HG03520 (cell line): ENCODE measurements around the gene OPN4.

Source experiments
- ATAC-seq: cut with Tn5 transposase; IDR thresholded peaks from one replicate; pipeline ENCODE4 v1.9.1; 2021; ENCODE audit warnings: mild to moderate bottlenecking, moderate library complexity; ENCODE audit not compliant: unreplicated experiment

The OPN4 gene

DNA sequence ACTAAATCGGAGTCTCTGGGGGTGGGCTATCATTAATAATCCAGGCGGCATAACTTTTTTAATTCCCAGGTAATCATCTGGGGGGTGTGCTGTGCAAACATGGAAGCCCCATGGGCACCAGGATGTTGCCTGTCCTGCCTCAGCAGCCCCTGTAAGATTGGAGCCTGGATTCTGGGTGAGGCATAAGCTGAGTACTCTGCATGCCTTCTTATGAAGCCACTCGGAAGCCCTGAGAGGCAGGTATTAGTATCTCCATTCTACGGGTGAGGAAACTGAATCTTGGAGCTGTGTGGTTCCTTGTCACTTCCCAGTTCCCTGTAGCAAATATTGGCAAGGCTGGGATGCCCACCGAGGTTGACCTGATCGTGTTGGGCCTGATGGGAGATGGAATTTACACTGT is 7.4 kb upstream of the OPN4 start:
- no peak for ATAC-seq

DNA sequence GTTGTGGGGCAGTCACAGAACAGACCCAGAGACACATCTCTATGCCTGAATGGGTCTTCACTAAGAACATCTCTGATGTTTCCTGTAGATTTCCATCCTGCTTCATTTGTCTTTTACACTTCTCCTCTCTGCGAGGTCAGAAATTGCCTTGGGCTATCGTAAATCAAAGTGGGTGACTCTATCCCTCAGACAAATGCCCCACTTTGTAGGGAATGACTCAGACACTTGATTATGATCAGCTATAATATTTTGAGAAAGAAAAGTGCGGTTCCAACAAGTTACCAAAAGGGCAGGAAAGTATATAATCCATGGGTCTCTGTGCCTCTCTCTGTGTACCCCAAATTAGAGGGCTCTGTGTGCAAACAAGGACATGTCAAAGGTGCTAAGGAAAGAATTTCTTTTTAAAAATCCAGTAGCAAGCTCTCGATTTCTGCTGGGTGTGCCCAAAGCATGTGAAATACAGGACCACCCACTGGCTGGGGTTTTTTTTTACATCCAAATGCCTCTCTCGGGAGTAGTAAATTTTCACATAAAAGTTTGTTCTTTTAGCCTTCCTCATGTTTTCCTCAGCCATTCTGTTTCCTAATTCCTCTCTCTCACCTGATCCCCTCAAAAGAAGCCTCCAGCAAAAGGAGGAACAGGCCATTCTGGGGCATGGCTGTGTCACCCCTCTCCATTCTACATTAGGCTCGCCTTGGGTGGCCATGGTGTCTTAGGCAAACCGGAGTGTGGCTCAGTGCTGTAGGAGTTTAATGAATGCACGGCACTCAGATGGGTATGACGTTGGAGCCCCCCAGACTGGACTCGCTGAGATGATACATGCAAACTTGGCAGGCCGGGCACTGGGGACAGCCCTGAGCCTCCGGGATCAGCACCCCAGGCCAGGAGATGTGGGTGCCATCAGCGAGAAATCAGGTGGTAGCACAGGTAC is 6.3 kb upstream of the OPN4 start:
- ATAC-seq = no peak

DNA sequence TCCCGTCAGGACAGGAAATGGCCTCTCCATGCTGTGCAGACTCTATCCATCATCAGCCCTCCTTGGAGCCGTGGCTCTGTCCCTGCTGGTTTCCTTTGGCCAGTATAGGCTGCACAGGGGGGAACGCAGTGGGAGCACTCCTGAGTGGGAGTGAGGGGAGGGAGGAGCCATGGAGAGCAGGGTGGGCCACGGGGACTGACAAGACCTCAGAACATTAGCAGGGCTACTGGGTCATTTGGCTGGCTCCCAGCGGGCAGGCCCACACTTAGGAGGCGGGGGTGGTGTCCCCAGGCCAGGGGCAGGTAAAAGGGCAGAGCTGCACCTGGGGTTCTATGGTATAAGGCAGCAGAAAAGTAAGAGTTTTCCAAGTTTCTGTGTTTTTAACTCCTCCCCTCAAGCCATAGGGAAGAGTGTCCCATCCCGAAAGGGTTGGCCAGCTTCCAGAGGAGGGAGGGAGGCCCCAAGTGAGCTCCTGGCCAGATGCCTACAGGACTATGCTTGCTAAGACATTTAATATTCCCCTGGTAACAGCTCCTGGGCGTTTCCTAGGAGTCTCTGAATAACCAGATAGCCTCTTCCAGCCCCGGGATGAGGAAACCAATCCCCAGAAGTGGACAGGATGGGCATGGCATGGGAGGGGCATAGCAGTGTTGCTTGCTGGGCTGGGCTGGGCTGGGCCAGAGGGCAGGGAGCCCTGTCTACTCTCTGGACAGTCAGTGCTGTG is 5.5 kb upstream of the OPN4 start:
- no peak for ATAC-seq

DNA sequence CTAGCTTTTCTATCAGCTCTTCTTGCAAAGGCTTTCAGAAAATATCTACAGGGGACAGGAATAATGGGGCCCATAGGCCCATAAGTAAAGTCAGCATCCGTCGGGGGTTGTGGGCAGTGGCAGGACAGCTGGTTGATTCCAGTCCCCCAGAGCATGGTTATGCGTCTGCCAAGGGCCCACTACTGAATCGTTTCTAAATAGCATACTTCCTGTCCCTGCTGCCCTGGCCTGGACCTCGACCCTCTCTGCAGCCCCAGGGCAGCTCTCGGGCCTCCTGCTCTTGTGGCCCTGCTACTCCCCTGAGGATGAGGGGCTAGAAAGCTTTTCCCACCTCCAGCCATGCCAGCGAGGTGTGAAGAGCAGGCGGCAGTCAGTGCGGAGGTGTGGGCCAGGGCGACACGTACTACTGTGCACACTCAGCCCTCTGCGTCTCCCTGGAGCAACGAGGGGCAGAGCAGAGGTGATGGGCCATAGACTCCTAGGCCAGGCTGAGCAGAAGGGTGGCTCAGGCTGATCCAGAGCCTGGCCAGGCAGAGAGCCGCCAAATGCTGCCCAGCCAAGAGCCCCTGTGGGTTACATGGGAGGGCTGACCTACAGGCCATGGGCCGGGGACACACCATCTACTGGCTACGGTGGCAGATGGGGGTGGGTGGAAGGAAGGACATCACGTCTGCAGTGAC is 4.7 kb upstream of the OPN4 start:
- ATAC-seq = no peak

DNA sequence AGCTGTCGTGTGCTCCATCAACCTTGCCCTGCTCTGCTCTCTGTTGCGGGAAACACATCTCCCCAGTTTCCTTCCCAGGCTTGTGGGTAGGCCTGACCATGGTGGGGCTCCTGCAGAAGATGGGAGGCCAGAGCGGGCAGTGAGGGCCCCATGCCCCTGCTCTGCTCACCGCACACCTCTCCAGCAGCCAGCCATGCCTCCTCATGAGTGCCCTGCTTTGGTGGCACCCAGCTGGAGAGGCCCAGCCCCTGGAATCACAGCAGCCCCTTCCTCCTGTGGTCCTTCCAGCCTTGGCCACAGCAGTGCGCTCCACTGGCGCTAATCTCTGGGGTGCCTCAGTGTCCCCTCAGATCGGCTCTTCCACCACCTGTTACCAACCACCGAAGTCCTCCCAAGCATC is 4.2 kb upstream of the OPN4 start:
- ATAC-seq = no peak

DNA sequence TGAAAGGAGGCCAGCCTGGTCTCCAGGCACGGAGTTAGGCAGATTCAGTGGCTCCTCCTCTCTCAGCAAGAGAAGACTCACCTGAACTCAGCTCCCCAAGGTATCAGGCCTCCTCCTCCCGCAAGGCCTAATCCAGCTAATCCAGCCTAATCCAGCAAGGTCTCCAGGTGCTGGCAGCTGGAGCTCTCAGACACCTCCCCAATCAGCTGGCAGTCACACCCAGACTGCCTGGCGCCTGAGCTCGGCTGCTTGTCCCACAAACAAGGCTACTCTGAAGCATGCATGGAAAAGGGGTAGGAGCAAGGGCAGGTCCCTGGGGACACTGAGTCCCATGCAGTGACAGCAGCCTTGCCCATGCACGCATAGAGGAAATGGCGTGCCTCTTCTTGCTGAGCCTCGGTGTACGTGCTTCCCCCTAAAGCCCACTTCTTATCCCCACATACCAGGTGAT is 3.3 kb upstream of the OPN4 start:
- no peak for ATAC-seq

DNA sequence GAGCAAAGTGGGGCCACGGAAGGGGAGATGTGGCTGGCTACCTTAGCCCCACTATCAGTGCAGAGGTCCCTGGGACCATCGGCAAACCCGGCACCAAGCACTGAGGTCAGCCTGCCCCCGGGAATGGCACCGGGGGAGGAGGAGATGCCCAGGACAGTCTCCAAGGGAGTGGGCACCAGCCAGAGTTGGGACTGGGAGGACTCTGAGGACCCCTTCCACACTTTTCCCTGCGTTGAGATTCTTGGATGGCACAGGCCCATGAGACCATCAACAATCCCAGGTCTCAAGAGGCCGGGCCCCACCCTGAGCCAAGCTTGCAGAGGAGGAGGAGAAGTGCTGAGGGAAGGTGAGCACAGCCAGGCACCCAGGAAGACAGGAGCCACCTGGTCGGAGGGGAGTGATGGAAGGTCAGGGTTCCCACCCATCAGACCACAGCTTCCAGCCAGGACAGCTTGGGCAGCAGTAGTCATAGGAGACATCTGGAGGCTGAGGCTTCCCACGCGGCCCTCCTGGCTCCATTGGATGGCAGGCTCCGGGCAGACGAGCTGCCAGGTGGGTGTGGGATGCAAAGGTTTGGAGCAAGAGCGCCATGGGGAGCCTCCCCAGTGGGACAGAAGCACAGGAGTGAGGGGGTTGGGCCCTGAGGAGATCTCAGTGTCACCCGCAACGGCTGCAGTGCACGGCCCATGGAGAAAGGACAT is 2.6 kb upstream of the OPN4 start:
- no peak for ATAC-seq

DNA sequence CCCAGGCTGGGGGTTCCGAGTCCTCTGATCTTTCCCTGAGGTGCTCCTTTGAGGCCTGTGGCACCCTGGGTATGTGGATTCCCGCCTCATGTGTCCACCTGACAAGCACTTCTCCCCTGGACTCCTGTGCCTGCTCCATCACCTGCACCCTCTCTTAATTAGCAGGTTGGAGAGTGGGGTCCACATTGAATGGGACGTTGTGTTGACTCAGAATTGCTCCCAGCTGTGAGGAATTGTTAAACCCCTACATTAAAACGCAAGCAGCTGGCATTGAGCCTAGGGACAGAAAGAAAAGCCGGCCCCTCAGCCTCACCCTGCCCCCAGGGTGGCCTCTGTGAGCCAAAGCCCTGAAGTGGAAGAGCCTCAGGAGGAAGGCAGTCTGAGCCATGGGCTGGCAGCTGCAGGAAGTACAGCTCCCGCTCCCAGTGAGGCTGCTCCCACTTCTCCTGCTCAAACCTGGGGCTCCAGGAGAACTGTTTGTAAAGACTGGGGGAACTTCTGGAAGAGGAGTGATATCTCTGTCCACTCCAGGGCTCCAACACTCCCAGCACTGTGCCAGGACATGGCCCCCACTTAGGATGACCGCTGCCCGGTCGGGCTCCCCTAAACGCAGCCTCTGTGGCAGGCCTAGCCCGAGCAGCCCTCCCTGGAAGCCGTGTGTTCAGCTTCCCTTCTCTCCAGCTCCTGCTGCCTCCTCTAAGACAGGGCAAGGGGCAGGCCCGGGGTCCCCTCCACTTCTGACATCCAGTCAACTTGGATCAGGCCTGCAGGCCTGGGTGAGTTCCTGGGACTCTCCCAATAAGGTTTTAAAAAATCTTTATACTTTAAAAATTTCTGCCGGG is 1.8 kb upstream of the OPN4 start:
- ATAC-seq = no peak

DNA sequence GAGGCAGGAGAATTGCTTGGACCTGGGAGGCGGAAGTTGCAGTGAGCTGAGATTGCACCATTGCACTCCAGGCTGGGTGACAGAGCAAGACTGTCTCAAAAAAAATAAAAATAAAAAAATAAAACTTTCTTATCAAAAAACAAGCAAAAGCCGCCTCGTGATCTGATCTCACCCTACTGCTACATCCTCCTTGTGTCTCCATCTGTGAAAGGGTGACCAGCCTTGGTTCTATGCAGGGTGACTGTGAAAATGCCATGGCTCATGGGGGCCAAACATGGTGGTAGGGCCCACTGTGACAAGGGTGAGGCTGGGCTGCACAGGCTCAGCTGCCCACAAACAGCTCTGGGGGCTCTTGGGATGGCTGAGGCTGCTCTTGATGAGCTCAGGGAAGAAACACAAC is 968 bp upstream of the OPN4 start:
- ATAC-seq = no peak

DNA sequence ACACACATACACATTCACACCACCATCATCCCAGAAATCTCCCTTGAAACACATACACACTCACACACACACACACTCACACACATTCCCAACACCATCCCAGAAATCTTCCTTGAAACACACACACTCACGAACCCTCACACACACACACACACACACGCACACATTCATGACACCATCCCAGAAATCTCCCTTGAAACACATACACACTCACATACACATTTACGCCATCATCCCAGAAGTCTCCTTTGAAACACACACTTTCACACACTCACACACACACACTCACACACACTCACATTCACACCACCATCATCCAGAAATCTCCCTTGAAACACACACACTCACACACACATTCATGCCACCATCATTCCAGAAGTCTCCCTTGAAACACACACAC is 360 bp upstream of the OPN4 start:
- no peak for ATAC-seq

DNA sequence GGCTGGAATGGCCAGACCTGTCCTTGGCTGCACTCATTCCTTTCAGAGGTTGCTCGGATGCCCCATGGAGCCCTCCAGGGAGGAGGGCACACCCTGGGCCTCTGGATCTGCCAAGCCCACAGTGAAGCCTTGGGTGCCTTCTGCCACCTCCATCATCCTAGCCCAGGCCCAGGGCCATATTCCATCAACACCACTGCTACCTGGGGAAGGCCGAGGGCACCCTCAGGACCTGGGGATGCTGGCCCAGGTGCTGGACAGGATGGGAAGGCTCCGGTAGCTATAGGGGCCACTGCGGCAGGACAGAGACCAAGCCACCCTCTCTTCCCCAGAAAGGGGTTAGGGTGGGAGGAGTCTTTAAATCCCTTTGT is 810 bp downstream of the OPN4 start:
- ATAC-seq = no peak

DNA sequence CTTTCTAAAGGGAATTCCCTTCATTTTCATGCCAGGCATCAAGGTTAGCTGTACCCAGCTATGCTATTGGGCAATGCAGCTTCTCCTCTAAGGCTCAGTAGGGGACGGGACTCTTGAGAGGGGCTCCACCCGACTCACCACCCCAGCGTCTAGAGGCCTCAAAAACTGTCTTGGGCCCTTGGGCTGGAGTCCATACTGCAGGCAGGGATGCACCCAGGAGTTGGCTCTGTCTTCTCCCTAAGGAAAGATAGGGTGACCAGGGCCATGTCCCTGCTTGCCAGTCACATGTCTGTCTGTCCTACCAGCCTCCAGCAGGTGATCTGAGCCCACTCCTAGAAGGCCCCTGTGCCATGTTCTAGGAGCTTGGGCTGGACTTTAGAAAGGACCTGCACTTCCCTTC is 1.2 kb downstream of the OPN4 start:
- ATAC-seq = no peak

DNA sequence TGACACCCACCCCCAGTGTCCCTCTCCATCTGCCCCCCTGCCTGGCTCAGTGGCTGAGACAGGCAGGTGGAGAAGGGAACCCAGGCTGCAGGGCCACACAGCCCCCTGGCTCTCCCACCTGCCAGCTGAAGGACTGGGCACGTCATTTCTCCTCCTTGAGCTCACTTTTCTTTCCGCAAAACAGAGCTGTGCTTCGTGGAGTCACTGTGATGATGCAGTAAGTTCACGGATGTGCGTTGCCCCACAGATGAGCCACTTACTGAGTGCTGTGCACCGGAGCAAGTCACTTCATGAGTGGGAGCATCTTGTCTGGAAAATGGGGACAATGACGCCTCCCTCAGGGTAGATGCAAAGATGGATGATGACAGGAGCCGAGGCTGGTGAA is 2.7 kb downstream of the OPN4 start:
- ATAC-seq = no peak

DNA sequence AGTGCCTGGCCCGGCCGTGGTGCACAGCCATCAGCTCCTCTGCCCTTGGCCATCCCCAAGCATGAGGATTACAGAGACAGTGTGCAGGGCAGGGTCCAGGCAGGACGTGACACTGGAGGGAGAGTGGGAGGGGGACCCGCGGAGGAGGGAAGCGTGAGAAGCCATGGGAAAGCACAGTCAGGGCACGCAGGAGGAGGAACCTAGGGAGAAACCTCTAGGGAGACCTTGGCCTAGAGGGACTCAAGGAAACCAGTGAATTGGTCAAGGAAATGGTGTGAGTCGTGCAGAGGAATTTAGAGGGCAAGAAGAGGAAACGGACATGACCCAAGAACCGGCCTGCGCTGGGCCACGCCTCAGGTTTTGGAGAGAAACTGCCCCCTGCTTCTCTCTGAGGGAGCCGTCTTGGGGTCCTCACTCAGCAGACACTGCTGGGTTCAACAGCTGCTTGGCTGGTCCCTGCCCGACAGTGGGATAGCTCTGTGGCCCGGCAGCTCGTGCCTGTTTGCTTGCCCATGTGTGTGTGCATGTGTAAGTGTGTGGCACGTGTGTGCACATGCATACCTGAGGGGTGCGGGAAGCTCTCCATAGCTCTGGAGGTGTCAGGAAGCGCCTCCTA is 3.2 kb downstream of the OPN4 start:
- no peak for ATAC-seq

DNA sequence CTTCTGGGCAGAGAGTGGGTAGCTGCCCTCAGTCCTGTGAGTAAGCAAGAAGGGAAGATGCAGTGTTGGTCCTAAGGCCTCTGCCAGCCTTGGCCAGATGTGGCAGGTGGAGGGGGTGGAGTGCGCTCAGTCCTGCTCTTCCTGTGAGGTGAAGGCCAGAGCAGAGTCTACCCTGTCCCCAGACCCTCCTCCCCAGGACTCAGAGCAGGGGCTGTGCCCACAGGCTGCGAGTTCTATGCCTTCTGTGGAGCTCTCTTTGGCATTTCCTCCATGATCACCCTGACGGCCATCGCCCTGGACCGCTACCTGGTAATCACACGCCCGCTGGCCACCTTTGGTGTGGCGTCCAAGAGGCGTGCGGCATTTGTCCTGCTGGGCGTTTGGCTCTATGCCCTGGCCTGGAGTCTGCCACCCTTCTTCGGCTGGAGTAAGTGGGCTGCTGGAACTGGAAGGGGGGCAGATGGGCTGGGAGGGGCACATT is 4.0 kb downstream of the OPN4 start:
- ATAC-seq = no peak

DNA sequence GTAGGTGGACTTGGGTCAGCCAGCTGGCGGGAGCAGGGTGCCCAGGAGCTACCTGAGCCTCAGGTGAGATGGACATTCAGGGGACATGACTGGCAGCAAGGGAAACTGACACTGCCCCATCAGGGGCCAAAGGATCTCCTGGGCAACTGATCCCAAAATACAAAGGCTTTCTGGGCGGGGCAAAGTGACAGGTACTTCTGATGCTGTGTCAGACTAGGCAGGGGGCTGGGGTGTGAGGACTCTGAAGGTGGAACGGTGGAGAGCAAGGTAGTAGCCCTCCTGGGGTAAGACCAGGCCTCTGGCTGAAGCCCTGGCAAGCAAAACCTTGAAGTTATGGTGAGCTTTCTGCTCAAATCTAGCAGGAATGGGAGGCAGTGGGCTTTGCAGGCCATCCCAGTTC is 4.4 kb downstream of the OPN4 start:
- no peak for ATAC-seq

DNA sequence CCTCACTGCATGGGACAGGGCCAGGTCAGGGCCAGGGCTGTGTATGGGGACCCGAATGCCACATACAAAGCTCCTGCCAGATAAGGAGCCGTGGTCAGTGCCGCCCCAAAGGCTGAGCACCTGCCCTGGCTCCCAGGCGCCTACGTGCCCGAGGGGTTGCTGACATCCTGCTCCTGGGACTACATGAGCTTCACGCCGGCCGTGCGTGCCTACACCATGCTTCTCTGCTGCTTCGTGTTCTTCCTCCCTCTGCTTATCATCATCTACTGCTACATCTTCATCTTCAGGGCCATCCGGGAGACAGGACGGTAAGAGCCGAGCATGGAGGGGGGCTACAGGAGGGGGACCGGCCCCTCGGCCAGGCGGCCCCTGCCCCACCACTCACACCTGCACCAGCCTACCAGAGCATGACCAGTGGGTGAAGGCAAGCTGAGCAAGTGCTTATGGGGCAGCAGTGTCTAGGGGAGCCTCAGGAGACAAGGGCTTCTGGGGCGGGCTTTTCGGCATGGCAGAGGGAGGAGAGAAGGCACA is 4.9 kb downstream of the OPN4 start:
- ATAC-seq = no peak

DNA sequence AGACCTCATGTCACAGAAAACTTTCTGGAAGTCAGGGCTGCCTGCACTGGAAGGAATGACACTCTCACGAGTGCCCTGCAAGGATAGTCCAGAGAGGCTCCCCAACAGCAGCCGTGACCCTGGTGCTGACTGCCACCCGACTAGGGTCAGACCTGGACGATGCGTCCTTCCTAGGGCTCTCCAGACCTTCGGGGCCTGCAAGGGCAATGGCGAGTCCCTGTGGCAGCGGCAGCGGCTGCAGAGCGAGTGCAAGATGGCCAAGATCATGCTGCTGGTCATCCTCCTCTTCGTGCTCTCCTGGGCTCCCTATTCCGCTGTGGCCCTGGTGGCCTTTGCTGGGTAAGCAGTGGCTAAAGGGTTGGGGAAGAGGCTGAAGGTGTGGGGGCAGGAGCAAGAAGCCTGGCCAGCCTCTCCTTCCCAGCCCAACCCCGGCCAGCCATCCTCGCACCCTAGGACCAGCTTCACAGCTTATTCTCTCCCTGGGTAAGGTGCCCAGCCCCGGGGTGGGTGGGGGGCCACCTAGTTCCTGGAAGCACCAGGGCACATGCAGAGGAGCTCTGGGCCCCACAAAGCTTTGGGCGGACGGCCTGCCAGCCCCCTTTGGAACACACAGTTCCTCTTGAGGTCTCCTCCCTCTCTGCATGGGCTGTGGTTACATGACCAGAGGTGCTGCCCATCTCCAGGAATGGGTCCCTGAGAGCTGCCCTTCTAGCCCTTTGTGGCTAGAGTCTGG is 5.5 kb downstream of the OPN4 start:
- ATAC-seq = no peak
